Prostate gland (tissue), 2 donors: ENCODE data around the gene INPP5F. TPM values are rescaled to one million over a fixed set of nuclear protein-coding genes. Genes with fewer than 3 reads are reported as not detected.

Experiments used
- DNase-seq: peaks from one replicate; pipeline ENCODE4 v3.0.0-alpha.2; 2019; ENCODE audit warnings: low spot score
- H3K27ac ChIP-seq, 2 donors: fragments of 200-600 bp; sonication (generic); 2 replicates each; pipeline ENCODE4 v1.5.1; 2017 to 2019
- H3K27me3 ChIP-seq: fragments of 200-600 bp; sonication (generic); replicated peaks from 2 replicates; pipeline ENCODE4 v1.5.1; 2019; ENCODE audit not compliant: insufficient read depth
- H3K36me3 ChIP-seq, 2 donors: fragments of 200-600 bp; sonication (generic); 1 replicate in 1 of 2; 2 replicates in 1 of 2; pipeline versions ENCODE4 v1.5.1 to v1.8.1; 2017 to 2019
- H3K4me1 ChIP-seq: fragments of 200-600 bp; sonication (generic); replicated peaks from 2 replicates; pipeline ENCODE4 v1.5.1; 2019
- H3K4me3 ChIP-seq, 2 donors: fragments of 200-600 bp; sonication (generic); 2 replicates each; pipeline ENCODE4 v1.5.1; 2017 to 2019
- H3K9me3 ChIP-seq: fragments of 200-600 bp; sonication (generic); 2 replicates; pipeline ENCODE4 v1.5.1; 2017
- POLR2A ChIP-seq: fragments of 450-650 bp; IDR thresholded peaks from one replicate; pipeline ENCODE4 v1.6.1; 2016; ENCODE audit warnings: antibody characterized with exemption, mild to moderate bottlenecking
- POLR2AphosphoS5 ChIP-seq: sonication (generic); formaldehyde crosslinking; IDR thresholded peaks from one replicate; pipeline ENCODE4 v1.6.1; 2017; ENCODE audit warnings: antibody characterized with exemption
- WGBS: methylation state at CpG from one replicate; pipeline ENCODE4 v1.1.5; 2018; 5-methylcytosine and 5-hydroxymethylcytosine counted together
- intact Hi-C: fragments of 100-400 bp; cut with DNase I; formaldehyde crosslinking; loops from one replicate; pipeline ENCODE4 v1.14.2; 2022
- total RNA-seq, 2 donors: library from RNA; depleted of rRNA; stranded (reverse); fragments of >200 nt; gene quantifications; one replicate each; pipeline ENCODE4 v1.1.0, GENCODE V29; 2016
- TF ChIP-seq, protein P1 (sequence below), 4 experiments: fragments of 200-600 bp in 2 of 4; fragments of 450-650 bp in 2 of 4; sonication (generic) in 2 of 4; IDR thresholded peaks; 1 replicate in 3 of 4; 2 replicates in 1 of 4; pipeline ENCODE4 v1.5.1; 2016 to 2019; ENCODE audit warnings: antibody characterized with exemption in 4 of 4, mild to moderate bottlenecking in 2 of 4, moderate library complexity in 2 of 4

Gene INPP5F
- total RNA-seq, 2 donors from 2014 or later = 8.6 to 15.9 TPM

DNA sequence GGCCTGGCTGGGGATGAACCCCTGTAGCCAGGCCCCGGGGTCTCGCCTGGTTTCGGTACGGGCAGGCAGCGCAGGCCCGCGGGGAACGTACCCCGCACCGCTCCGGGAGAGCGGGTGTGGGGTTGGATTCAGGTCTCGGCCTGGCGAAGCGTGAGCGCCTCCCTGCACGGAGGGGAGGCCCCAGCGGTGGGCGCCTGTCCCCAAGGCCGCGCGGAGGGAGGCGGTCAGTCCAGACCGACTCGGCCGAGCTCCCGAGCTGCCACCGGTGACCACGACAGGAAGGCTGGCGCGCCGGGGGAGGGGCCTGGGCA, 378 bp upstream of the INPP5F start:
- Histone ChIP-seq H3K36me3 (no peaks in the 10 kb centered on the region), H3K4me1 (no peaks in the 10 kb centered on the region), H3K27me3 (no peaks in the 10 kb centered on the region), H3K4me3 (peak overlapping the region; percentile 82), H3K9me3 (no peaks in the 10 kb centered on the region), H3K27ac (peak overlapping the region; percentile 90 to 91)
- WGBS = under 1% methylated on average over 29 of the region's 32 CpGs
- no peak for DNase-seq
- intact Hi-C loops = loop anchor here (5.0 kb wide), 2 partner anchors 38 to 118 kb away; no protein-coding TSS in a partner anchor
- TF ChIP-seq POLR2AphosphoS5 (peak; percentile 86), POLR2A (peak; percentile 76)
- TF ChIP-seq, protein P1, sequence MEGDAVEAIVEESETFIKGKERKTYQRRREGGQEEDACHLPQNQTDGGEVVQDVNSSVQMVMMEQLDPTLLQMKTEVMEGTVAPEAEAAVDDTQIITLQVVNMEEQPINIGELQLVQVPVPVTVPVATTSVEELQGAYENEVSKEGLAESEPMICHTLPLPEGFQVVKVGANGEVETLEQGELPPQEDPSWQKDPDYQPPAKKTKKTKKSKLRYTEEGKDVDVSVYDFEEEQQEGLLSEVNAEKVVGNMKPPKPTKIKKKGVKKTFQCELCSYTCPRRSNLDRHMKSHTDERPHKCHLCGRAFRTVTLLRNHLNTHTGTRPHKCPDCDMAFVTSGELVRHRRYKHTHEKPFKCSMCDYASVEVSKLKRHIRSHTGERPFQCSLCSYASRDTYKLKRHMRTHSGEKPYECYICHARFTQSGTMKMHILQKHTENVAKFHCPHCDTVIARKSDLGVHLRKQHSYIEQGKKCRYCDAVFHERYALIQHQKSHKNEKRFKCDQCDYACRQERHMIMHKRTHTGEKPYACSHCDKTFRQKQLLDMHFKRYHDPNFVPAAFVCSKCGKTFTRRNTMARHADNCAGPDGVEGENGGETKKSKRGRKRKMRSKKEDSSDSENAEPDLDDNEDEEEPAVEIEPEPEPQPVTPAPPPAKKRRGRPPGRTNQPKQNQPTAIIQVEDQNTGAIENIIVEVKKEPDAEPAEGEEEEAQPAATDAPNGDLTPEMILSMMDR (IDR thresholded peaks at IDR 0.05) = no peak

DNA sequence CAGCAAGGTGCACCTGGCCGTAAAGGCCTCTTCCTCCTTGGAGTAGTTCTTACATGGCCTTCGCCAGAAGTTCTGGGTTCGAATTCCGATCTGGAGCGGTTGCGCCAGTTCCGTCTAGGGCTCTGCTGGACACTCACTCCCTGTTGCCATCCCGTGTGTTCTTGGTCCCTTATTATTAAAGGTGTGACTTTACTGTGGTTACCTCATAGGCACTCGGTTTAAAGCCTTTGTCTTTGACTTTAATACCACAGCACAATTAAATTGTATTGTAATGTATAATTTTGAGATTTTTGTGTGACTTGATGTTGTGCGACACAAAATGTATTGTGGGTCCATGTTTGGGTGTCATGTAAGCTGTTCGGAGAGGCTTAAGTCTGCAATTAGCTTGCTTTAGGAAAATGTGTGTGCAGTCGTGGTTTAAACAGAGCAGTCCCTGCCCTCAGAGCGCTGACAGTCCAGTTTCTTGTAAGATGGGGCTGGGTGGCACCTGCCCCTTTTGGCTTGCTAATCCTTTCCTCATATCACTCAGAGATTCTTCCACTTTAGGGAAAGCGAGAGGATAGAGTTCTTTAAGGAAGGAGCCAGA, 919 bp downstream of the INPP5F start:
- no peak for DNase-seq
- H3K36me3 ChIP-seq = no peaks in the 10 kb centered on the region
- intact Hi-C loops = loop anchor here (5.0 kb wide), 2 partner anchors 39 to 119 kb away; no protein-coding TSS in a partner anchor
- peak overlapping the region; percentile 74 to 89 for H3K27ac ChIP-seq
- 48% methylated on average over 14 of the region's 14 CpGs for WGBS
- no peaks in the 10 kb centered on the region for H3K9me3 ChIP-seq
- H3K4me1 ChIP-seq = no peaks in the 10 kb centered on the region
- H3K27me3 ChIP-seq = no peaks in the 10 kb centered on the region
- peak overlapping the region; percentile 82 for H3K4me3 ChIP-seq
- TF ChIP-seq, protein P1 (IDR thresholded peaks at IDR 0.05) = no peak
- TF ChIP-seq POLR2AphosphoS5 = no peak
- no peak for TF ChIP-seq POLR2A

DNA sequence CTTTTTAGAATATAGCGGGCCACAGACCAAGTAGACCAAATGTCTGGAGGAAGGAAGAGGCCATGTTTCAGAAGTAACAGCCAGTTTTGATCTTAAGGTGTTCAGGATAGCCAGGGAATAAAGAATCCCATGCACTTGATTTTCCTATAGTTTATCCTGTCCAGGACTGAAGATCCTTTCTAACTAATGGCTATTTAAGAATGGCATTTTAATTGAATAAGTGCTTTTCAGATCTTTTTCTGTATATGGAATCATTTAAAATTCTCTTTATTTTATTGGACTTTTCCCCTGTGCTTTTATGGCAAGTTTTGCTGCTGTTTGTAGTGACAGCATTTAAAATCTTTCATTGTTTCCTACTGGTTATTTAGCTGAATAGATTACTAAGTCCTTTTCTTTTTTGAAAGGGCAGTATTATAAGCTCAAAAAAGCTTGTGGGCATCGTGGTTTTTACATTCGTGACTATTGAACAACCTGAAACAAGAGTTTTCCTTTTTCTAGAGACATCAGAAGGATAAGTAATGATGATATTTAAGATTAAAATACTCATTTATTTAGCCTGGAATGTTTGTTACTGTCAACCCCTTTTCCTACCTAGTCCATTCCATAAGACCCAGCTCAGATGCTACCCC, 2.4 kb downstream of the INPP5F start:
- Histone ChIP-seq H3K27me3 (no peaks in the 10 kb centered on the region), H3K4me1 (no peaks in the 10 kb centered on the region), H3K36me3 (no peaks in the 10 kb centered on the region), H3K4me3 (no peak overlapping the region), H3K27ac (no peak overlapping the region), H3K9me3 (no peaks in the 10 kb centered on the region)
- 49% methylated on average over 3 of the region's 3 CpGs for WGBS
- DNase-seq = no peak
- TF ChIP-seq POLR2AphosphoS5 = no peak
- TF ChIP-seq, protein P1 (IDR thresholded peaks at IDR 0.05) = no peak
- TF ChIP-seq POLR2A = no peak
- intact Hi-C loops = loop anchor here (5.0 kb wide), 2 partner anchors 41 to 121 kb away; no protein-coding TSS in a partner anchor

DNA sequence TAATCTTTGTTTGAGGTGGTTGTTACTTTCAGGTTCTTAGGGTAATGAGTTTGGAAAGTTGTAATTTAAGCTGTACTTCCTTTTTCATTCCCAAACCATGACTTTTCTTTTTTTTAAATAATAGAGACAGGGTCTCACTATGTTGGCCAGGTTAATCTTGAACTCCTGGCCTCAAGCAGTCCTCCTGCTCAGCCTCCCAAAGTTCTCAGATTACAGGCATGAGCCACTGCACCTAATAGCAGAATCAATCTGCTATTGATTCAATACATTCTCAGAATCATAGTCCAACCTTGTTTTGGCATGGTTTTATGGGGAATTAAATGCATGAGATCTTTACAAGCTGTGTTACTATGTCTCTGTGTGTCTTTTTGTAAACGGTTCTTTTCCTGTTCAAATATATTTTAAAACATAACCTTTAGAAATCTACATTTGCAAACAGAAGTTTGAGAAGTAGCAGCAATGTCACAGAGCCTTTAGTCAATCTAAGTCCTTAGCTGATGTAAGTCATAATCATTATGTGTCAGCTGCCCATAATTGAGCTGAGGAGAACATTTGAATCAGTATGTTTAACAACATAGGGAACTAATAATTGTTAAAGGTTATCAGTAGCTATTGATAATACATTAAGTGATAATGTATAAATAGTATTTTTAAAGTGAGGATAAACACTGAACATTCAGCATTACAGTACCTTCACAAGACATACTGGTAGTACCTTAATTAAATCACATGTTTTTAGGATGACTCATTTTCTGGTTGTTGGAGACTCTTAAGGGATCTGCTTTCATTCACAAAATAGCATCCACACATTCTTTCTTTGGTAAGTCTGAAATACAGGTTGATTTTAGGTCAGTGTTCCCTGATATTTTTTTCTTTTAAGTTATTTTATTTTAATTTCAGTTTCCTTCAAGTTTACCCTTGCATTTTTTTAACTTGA, 8.8 kb downstream of the INPP5F start:
- 23% methylated on average over 1 of the region's 1 CpG for WGBS
- DNase-seq = no peak
- Histone ChIP-seq H3K4me3 (no peak overlapping the region), H3K36me3 (no peaks in the 10 kb centered on the region), H3K27me3 (no peaks in the 10 kb centered on the region), H3K9me3 (no peaks in the 10 kb centered on the region), H3K27ac (no peak overlapping the region), H3K4me1 (no peaks in the 10 kb centered on the region)
- no peak for TF ChIP-seq POLR2A
- intact Hi-C loops = no loop called here

DNA sequence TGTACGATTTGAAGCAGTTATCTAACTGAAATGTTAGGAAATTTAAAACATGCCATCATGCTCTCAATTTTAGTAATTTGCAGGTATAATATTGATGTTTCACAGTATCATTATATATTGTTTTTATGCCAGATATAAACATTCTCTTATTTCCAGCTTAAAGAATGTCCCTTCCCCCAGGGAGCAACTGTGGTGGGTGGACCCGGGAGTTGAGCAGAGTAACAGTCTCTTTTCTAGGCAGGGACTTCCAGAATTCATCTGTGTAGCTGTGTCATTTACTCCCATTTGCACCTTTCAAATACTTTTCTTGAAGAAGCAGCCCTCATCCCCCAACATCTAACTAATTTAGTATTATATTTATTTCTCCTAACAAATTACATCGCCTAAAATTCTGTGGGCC, 9.6 kb downstream of the INPP5F start:
- intact Hi-C loops = no loop called here
- WGBS = 83% methylated on average over 3 of the region's 3 CpGs
- Histone ChIP-seq H3K36me3 (no peaks in the 10 kb centered on the region), H3K4me3 (no peak overlapping the region), H3K9me3 (no peaks in the 10 kb centered on the region), H3K27ac (no peak overlapping the region), H3K27me3 (no peaks in the 10 kb centered on the region), H3K4me1 (no peaks in the 10 kb centered on the region)
- no peak for DNase-seq
- TF ChIP-seq POLR2A (no peak), POLR2AphosphoS5 (no peak)
- TF ChIP-seq, protein P1 (IDR thresholded peaks at IDR 0.05) = no peak
